ENCODE results near the gene WDR7. TPM values are rescaled to one million over a fixed set of nuclear protein-coding genes. Genes with fewer than 3 reads are reported as not detected.

WDR7 gene
- total RNA-seq, 1 experiment from 2014 or later, result 7.8 TPM

DNA sequence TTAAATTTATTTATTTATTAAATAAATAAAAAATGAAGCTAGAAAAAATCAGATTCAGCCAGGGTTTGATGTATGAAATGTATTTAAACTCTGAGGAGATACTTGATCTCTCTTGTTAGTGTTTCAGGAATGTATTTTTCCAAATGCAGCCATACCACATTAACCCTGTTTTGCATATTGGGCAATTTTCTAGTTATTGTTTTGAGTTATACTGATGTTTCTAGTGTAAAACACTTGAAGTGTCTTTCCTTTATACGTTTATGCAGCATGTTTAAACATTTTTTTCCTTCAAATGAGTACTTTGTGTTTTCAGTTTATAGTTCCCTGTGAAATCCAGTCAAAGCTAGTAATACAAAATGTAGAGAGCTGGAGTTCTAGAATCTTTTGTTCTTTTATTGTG lies 69.9 kb downstream of the WDR7 start:
- H3K9me3 ChIP-seq, result no peaks in the 10 kb centered on the region
- no peak overlapping the region for H3K4me3 ChIP-seq (ENCODE audit: low read depth, low read length)
- no peaks in the 10 kb centered on the region for H3K27me3 ChIP-seq (replicated peaks; ENCODE audit: control insufficient read depth, insufficient read depth, low read length)
- no peak for DNase-seq
- no peaks in the 10 kb centered on the region for H3K4me1 Mint-ChIP-seq (ENCODE audit: low read depth, unreplicated experiment)
- ChIA-PET POLR2A (no interaction called here), CTCF (no interaction called here)
- no peak overlapping the region for H3K4me3 Mint-ChIP-seq (ENCODE audit: unreplicated experiment)
- intact Hi-C loops (cut with micrococcal nuclease; ENCODE audit: unreplicated experiment), result no loop called here
- H3K4me1 ChIP-seq, result no peaks in the 10 kb centered on the region
- no peaks in the 10 kb centered on the region for H3K36me3 ChIP-seq (ENCODE audit: control insufficient read depth, insufficient read depth, low read length)
- BruUV-seq (replicated peaks), result no TSS peak
- H3K27ac Mint-ChIP-seq (ENCODE audit: unreplicated experiment), result no peak overlapping the region
- H3K9me3 Mint-ChIP-seq (ENCODE audit: unreplicated experiment), result no peaks in the 10 kb centered on the region
- H3K36me3 Mint-ChIP-seq (ENCODE audit: insufficient read depth, unreplicated experiment), result no peaks in the 10 kb centered on the region
- TF ChIP-seq, protein P1, sequence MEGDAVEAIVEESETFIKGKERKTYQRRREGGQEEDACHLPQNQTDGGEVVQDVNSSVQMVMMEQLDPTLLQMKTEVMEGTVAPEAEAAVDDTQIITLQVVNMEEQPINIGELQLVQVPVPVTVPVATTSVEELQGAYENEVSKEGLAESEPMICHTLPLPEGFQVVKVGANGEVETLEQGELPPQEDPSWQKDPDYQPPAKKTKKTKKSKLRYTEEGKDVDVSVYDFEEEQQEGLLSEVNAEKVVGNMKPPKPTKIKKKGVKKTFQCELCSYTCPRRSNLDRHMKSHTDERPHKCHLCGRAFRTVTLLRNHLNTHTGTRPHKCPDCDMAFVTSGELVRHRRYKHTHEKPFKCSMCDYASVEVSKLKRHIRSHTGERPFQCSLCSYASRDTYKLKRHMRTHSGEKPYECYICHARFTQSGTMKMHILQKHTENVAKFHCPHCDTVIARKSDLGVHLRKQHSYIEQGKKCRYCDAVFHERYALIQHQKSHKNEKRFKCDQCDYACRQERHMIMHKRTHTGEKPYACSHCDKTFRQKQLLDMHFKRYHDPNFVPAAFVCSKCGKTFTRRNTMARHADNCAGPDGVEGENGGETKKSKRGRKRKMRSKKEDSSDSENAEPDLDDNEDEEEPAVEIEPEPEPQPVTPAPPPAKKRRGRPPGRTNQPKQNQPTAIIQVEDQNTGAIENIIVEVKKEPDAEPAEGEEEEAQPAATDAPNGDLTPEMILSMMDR (IDR thresholded peaks at IDR 0.05; ENCODE audit: insufficient read depth in 1 of 2, low read depth in 1 of 2, low read length in 1 of 2, severe bottlenecking in 1 of 2, unreplicated experiment in 1 of 2), result no peak
- H3K27me3 Mint-ChIP-seq (ENCODE audit: insufficient read depth, unreplicated experiment), result no peaks in the 10 kb centered on the region

DNA sequence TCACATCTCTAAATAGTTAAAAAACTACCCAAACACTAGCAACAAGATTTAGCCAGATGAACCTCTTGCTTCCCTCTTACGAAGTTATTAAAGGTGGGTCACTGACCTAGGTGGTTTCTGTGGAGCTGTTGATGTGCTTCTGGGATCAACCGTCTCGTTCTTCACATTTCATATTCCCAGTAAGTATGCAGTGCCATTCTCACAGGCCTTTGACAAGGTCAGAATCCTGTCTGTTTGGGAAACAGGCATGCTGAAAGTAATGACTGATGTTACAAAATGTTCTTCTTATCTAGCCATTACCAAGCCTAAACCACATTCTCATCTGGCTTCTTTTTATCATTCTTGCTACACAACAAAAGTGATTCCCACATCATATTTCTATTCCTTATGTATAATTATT lies 70.3 kb downstream of the WDR7 start:
- Histone ChIP-seq H3K9me3 (no peaks in the 10 kb centered on the region), H3K4me1 (no peaks in the 10 kb centered on the region), H3K36me3 (ENCODE audit: control insufficient read depth, insufficient read depth, low read length) (no peaks in the 10 kb centered on the region), H3K4me3 (ENCODE audit: low read depth, low read length) (no peak overlapping the region), H3K27me3 (replicated peaks; ENCODE audit: control insufficient read depth, insufficient read depth, low read length) (no peaks in the 10 kb centered on the region)
- CTCF ChIA-PET, result no interaction called here
- H3K4me1 Mint-ChIP-seq (ENCODE audit: low read depth, unreplicated experiment), result no peaks in the 10 kb centered on the region
- POLR2A ChIA-PET, result no interaction called here
- no peaks in the 10 kb centered on the region for H3K27me3 Mint-ChIP-seq (ENCODE audit: insufficient read depth, unreplicated experiment)
- TF ChIP-seq, protein P1 (IDR thresholded peaks at IDR 0.05; ENCODE audit: insufficient read depth in 1 of 2, low read depth in 1 of 2, low read length in 1 of 2, severe bottlenecking in 1 of 2, unreplicated experiment in 1 of 2), result no peak
- no peaks in the 10 kb centered on the region for H3K36me3 Mint-ChIP-seq (ENCODE audit: insufficient read depth, unreplicated experiment)
- no peaks in the 10 kb centered on the region for H3K9me3 Mint-ChIP-seq (ENCODE audit: unreplicated experiment)
- H3K4me3 Mint-ChIP-seq (ENCODE audit: unreplicated experiment), result no peak overlapping the region
- intact Hi-C loops (cut with micrococcal nuclease; ENCODE audit: unreplicated experiment), result no loop called here
- no peak for DNase-seq
- H3K27ac Mint-ChIP-seq (ENCODE audit: unreplicated experiment), result no peak overlapping the region
- BruUV-seq (replicated peaks), result no TSS peak

DNA sequence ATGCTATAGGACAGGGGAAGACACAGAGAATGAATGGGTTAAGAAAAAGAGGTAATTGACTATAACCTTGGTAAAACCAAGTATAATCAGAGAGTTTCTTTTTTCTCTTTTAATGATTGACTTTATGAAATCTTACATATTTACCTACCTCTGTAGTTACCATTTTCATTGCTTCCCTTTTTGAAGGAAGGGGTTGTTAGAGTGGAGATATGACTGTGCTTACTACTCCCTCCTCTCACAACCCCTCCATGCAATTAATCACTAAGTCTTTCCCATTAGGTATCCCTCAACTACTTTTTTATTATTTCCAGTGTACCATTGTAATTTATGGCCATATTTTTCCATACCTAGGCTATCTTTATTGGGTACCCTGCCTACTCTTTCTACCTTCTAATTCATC lies 71.4 kb downstream of the WDR7 start:
- Mint-ChIP-seq H3K4me1 (ENCODE audit: low read depth, unreplicated experiment) (no peaks in the 10 kb centered on the region), H3K27me3 (ENCODE audit: insufficient read depth, unreplicated experiment) (no peaks in the 10 kb centered on the region), H3K27ac (ENCODE audit: unreplicated experiment) (no peak overlapping the region), H3K36me3 (ENCODE audit: insufficient read depth, unreplicated experiment) (no peaks in the 10 kb centered on the region), H3K4me3 (ENCODE audit: unreplicated experiment) (no peak overlapping the region), H3K9me3 (ENCODE audit: unreplicated experiment) (no peaks in the 10 kb centered on the region)
- no peaks in the 10 kb centered on the region for H3K27me3 ChIP-seq (replicated peaks; ENCODE audit: control insufficient read depth, insufficient read depth, low read length)
- no peaks in the 10 kb centered on the region for H3K4me1 ChIP-seq
- DNase-seq, result no peak
- no peaks in the 10 kb centered on the region for H3K9me3 ChIP-seq
- BruUV-seq (replicated peaks), result no TSS peak
- H3K4me3 ChIP-seq (ENCODE audit: low read depth, low read length), result no peak overlapping the region
- CTCF ChIA-PET, result no interaction called here
- no peaks in the 10 kb centered on the region for H3K36me3 ChIP-seq (ENCODE audit: control insufficient read depth, insufficient read depth, low read length)
- intact Hi-C loops (cut with micrococcal nuclease; ENCODE audit: unreplicated experiment), result no loop called here
- TF ChIP-seq, protein P1 (IDR thresholded peaks at IDR 0.05; ENCODE audit: insufficient read depth in 1 of 2, low read depth in 1 of 2, low read length in 1 of 2, severe bottlenecking in 1 of 2, unreplicated experiment in 1 of 2), result no peak
- POLR2A ChIA-PET, result no interaction called here
